Measurements from ENCODE around the gene CENPU. TPM values are rescaled to one million over a fixed set of nuclear protein-coding genes. Genes with fewer than 3 reads are reported as not detected.

Gene CENPU
- total and polyA plus RNA-seq, 10 of the 15 experiments (the other 5 are each of a cell fraction or from before 2014, with no cell fraction given) = 26.6 to 90.8 (median 53.8) TPM

DNA sequence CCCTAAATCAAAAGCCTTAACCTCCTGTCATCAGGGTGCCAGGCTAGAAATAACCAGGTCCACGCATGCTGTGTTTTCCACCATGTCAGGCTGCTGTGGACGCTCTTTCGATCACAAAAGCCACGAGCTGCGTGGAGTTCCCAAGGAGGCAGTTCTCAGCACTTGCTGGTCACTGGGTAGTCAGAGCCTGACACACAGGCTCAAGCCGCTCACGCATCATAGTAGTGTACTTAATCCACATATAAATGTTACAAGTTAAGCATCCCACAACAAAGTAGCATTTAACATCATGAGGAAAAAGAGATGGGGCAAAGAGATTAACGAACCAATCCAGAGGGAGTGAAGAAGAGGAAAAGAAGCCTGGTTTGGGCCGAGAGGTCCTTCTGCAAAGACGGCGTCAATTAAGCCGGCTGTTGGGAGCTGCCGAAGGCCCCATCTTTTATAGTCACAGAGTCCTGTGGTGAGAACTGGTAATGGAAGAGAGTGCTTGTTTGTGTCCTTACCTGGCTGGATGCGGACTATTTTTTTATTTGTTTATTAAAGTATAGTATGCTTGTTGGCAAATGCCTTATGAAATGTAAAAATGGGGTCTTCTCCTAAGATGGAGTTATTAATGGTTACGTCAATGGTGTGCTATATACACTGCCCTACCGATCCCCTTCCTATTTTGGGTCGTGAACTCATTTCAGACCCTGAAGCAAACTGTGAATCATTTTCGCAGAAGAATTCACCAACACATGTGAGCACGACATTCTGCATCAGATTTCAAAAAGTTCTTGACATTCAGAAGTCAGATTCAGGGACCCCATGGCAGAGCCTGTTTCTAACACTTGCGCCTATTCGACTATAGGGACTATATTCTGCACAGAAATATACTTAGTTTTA is 83.7 kb downstream of the CENPU start:
- Histone ChIP-seq H3K9ac (ENCODE audit: control insufficient read depth, insufficient read depth, low read length) (peak overlapping the region; percentile 61), H3K36me3 (ENCODE audit: control insufficient read depth in 2 of 2, insufficient read depth in 2 of 2, low read length in 1 of 2) (no peaks in the 10 kb centered on the region), H3K79me2 (ENCODE audit: control insufficient read depth, insufficient read depth, low read length) (peaks cover 55% of the 10 kb centered on the region), H3K4me2 (ENCODE audit: control insufficient read depth, insufficient read depth) (peak overlapping the region; percentile 65), H3K27me3 (replicated peaks in 1 of 2; ENCODE audit: control insufficient read depth in 2 of 2, insufficient read depth in 2 of 2, low read length in 1 of 2) (no peaks in the 10 kb centered on the region), H3K27ac (ENCODE audit: control insufficient read depth, insufficient read depth) (peak overlapping the region; percentile 39), H3K4me3 (peak overlapping the region; percentile 81), H4K20me1 (ENCODE audit: control insufficient read depth, insufficient read depth) (no peaks in the 10 kb centered on the region), H3K4me1 (ENCODE audit: control insufficient read depth, insufficient read depth, low read length) (peaks cover 8% of the 10 kb centered on the region; the same call in 1 of the 2 replicates), H3K9me3 (replicated peaks; ENCODE audit: control insufficient read depth, insufficient read depth, low read length) (no peaks in the 10 kb centered on the region), H2AFZ (ENCODE audit: control insufficient read depth, low read depth, low read length) (peak overlapping the region; percentile 83)
- ChIA-PET POLR2A (interaction anchor here (0.5 to 2.2 kb wide), 6 partner anchors 13 to 993 kb away, joined by 3 to 12 read pairs (median 3); partner anchors contain the start of gene CENPU), CTCF (interaction anchor here (2.9 kb wide), 1 partner anchor 386 kb away, joined by 12 read pairs; no protein-coding TSS in a partner anchor), SMC1A (ENCODE audit: uncharacterized antibody, unreplicated experiment) (interaction anchor here (0.9 to 2.0 kb wide), 4 partner anchors 66 to 303 kb away, joined by 3 to 5 read pairs (median 4); partner anchors contain the start of gene CENPU), RAD21 (ENCODE audit: unreplicated experiment) (interaction anchor here (0.6 to 3.7 kb wide), 15 partner anchors 17 to 386 kb away, joined by 3 to 24 read pairs (median 4); partner anchors contain the start of gene CENPU)
- WGBS (ENCODE audit: insufficient coverage, insufficient replicate concordance, low lambda C conversion rate, missing lambda C conversion rate) = 20% methylated on average over 21 of the region's 21 CpGs
- peak; percentile 12 for ATAC-seq
- BruUV-seq (replicated peaks) = TSS peak; percentile 93
- TF ChIP-seq POLR2AphosphoS5 (IDR thresholded peaks at IDR 0.05; ENCODE audit: low read length) (0 out of 2 replicates have a peak, but pooled peaks have one; percentile 7), POLR2A (IDR thresholded peaks at IDR 0.05; ENCODE audit: low read depth, low read length) (no peak), NBN (IDR thresholded peaks at IDR 0.05) (peak; percentile 16; the same call in 1 of the 2 replicates), RUNX3 (IDR thresholded peaks at IDR 0.05; ENCODE audit: low read length) (no peak), BACH1 (IDR thresholded peaks at IDR 0.05; ENCODE audit: borderline replicate concordance) (no peak; the same call in 1 of the 2 replicates), FOXM1 (IDR thresholded peaks at IDR 0.05; ENCODE audit: low read depth, low read length) (no peak), NR2F1 (conservative IDR thresholded peaks at IDR 0.05) (no peak), PAX8 (IDR thresholded peaks at IDR 0.05) (no peak)
- TF ChIP-seq, protein P1, sequence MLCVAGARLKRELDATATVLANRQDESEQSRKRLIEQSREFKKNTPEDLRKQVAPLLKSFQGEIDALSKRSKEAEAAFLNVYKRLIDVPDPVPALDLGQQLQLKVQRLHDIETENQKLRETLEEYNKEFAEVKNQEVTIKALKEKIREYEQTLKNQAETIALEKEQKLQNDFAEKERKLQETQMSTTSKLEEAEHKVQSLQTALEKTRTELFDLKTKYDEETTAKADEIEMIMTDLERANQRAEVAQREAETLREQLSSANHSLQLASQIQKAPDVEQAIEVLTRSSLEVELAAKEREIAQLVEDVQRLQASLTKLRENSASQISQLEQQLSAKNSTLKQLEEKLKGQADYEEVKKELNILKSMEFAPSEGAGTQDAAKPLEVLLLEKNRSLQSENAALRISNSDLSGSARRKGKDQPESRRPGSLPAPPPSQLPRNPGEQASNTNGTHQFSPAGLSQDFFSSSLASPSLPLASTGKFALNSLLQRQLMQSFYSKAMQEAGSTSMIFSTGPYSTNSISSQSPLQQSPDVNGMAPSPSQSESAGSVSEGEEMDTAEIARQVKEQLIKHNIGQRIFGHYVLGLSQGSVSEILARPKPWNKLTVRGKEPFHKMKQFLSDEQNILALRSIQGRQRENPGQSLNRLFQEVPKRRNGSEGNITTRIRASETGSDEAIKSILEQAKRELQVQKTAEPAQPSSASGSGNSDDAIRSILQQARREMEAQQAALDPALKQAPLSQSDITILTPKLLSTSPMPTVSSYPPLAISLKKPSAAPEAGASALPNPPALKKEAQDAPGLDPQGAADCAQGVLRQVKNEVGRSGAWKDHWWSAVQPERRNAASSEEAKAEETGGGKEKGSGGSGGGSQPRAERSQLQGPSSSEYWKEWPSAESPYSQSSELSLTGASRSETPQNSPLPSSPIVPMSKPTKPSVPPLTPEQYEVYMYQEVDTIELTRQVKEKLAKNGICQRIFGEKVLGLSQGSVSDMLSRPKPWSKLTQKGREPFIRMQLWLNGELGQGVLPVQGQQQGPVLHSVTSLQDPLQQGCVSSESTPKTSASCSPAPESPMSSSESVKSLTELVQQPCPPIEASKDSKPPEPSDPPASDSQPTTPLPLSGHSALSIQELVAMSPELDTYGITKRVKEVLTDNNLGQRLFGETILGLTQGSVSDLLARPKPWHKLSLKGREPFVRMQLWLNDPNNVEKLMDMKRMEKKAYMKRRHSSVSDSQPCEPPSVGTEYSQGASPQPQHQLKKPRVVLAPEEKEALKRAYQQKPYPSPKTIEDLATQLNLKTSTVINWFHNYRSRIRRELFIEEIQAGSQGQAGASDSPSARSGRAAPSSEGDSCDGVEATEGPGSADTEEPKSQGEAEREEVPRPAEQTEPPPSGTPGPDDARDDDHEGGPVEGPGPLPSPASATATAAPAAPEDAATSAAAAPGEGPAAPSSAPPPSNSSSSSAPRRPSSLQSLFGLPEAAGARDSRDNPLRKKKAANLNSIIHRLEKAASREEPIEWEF (IDR thresholded peaks at IDR 0.05; ENCODE audit: insufficient replicate concordance, low read depth, low read length) = no peak
- TF ChIP-seq, protein P2, sequence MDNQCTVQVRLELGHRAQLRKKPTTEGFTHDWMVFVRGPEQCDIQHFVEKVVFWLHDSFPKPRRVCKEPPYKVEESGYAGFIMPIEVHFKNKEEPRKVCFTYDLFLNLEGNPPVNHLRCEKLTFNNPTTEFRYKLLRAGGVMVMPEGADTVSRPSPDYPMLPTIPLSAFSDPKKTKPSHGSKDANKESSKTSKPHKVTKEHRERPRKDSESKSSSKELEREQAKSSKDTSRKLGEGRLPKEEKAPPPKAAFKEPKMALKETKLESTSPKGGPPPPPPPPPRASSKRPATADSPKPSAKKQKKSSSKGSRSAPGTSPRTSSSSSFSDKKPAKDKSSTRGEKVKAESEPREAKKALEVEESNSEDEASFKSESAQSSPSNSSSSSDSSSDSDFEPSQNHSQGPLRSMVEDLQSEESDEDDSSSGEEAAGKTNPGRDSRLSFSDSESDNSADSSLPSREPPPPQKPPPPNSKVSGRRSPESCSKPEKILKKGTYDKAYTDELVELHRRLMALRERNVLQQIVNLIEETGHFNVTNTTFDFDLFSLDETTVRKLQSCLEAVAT (IDR thresholded peaks at IDR 0.05) = peak; percentile 22; the same call in 1 of the 2 replicates
- TF ChIP-seq, protein P3, sequence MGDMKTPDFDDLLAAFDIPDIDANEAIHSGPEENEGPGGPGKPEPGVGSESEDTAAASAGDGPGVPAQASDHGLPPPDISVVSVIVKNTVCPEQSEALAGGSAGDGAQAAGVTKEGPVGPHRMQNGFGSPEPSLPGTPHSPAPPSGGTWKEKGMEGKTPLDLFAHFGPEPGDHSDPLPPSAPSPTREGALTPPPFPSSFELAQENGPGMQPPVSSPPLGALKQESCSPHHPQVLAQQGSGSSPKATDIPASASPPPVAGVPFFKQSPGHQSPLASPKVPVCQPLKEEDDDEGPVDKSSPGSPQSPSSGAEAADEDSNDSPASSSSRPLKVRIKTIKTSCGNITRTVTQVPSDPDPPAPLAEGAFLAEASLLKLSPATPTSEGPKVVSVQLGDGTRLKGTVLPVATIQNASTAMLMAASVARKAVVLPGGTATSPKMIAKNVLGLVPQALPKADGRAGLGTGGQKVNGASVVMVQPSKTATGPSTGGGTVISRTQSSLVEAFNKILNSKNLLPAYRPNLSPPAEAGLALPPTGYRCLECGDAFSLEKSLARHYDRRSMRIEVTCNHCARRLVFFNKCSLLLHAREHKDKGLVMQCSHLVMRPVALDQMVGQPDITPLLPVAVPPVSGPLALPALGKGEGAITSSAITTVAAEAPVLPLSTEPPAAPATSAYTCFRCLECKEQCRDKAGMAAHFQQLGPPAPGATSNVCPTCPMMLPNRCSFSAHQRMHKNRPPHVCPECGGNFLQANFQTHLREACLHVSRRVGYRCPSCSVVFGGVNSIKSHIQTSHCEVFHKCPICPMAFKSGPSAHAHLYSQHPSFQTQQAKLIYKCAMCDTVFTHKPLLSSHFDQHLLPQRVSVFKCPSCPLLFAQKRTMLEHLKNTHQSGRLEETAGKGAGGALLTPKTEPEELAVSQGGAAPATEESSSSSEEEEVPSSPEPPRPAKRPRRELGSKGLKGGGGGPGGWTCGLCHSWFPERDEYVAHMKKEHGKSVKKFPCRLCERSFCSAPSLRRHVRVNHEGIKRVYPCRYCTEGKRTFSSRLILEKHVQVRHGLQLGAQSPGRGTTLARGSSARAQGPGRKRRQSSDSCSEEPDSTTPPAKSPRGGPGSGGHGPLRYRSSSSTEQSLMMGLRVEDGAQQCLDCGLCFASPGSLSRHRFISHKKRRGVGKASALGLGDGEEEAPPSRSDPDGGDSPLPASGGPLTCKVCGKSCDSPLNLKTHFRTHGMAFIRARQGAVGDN (IDR thresholded peaks at IDR 0.05) = 0 out of 2 replicates have a peak, but pooled peaks have one; percentile 8
- no peak for DNase-seq (ENCODE audit: low read depth, low spot score)
- in situ Hi-C loops (cut with MboI) = loop anchor here (10.0 kb wide), 1 partner anchor 55 kb away; no protein-coding TSS in a partner anchor
- intact Hi-C loops (cut with micrococcal nuclease; ENCODE audit: unreplicated experiment) = loop anchor here (1.0 to 10.0 kb wide), 8 partner anchors 85 to 385 kb away; partner anchors contain the start of genes CENPU and IRF2
- no peak for FAIRE-seq
